Erythroblast (primary cell): ENCODE measurements around the gene EXOC3.

ENCODE experiments used
- GATA1 ChIP-seq: IDR thresholded peaks from 2 replicates; pipeline ENCODE4 v1.6.1; 2011; ENCODE audit warnings: low read depth, mild to moderate bottlenecking, control low read depth, low read length, moderate library complexity
- POLR2A ChIP-seq: IDR thresholded peaks from 2 replicates; pipeline ENCODE4 v1.6.1; 2011; ENCODE audit warnings: mild to moderate bottlenecking, low read length

GRCh38 chr5:439636-440035, 3.3 kb upstream of the EXOC3 start:
- TF ChIP-seq POLR2A, result no peak
- no peak for TF ChIP-seq GATA1
